OCI-LY7 (cell line): ENCODE data around the gene VANGL1.

Source experiments
- CTCF ChIP-seq: fragments of 200-600 bp; sonication (generic); conservative IDR thresholded peaks from 2 replicates; pipeline ENCODE4 v1.5.1; 2014; ENCODE audit warnings: mild to moderate bottlenecking, antibody characterized with exemption, low read length, moderate library complexity, mixed read lengths
- EZH2phosphoT487 ChIP-seq: fragments of 200-600 bp; sonication (generic); IDR thresholded peaks from 2 replicates; pipeline ENCODE4 v1.6.1; 2018; ENCODE audit warnings: low read depth, borderline replicate concordance, mild to moderate bottlenecking, mixed run types, antibody characterized with exemption, low read length, moderate library complexity, mixed read lengths

GRCh38 chr1:115669886-115670285, 28.1 kb downstream of the VANGL1 start:
- TF ChIP-seq EZH2phosphoT487 (no peak), CTCF (no peak)
